Keratinocyte (primary cell): ENCODE results near the gene AIRE.

Experiments
- EZH2 ChIP-seq: IDR thresholded peaks from one replicate; pipeline ENCODE4 v1.6.1; 2012; ENCODE audit warnings: inconsistent platforms, mild to moderate bottlenecking, low read length, moderate library complexity
- TF ChIP-seq, protein P1 (sequence below), 3 experiments: IDR thresholded peaks in 1 of 3; conservative IDR thresholded peaks in 1 of 3; optimal IDR thresholded peaks in 1 of 3; 2 replicates in 2 of 3; 3 replicates in 1 of 3; pipeline versions ENCODE3 to v1.5.1; 2011; ENCODE audit warnings: low read length in 3 of 3, mild to moderate bottlenecking in 3 of 3, moderate library complexity in 2 of 3, control low read depth in 1 of 3, inconsistent platforms in 1 of 3; ENCODE audit not compliant: insufficient read depth in 2 of 3; ENCODE audit errors: extremely low read depth in 1 of 3

DNA sequence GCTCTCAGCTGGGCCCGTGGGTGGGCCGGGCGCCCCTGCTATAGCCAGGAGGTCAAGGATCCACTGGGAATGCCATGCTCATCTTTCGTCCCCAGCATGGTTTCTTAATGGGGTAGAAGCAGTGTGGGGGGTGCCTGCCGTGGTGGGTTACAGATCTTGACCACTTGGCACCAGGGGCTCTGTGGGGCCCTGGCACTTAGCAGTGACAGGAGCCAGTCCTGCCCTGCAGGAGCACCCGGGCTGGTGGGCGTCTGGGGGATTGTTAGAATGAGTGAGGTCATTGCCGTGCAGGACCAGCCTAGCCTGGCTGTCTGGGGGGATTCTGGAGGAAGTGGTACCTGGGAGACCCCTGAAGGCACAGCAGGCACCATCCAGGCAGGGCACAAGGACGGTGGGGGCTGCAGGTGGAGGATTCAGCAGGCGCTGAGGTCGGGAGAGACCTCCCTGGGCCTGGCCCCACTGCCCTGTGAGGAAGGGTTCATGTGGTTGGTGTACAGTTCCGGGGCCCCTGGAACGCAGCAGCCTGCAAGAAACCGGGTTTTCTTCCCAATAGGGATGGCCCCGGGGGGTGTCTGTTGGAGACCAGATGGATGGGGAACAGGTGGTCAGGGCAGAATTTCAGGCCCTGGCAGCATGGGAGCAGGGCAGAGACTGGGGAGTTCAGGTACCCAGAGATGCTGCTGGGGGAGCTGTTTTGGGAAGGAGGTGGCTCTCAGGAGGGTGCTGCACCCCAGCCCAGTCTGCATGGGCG, 4.8 kb downstream of the AIRE start:
- TF ChIP-seq, protein P1, sequence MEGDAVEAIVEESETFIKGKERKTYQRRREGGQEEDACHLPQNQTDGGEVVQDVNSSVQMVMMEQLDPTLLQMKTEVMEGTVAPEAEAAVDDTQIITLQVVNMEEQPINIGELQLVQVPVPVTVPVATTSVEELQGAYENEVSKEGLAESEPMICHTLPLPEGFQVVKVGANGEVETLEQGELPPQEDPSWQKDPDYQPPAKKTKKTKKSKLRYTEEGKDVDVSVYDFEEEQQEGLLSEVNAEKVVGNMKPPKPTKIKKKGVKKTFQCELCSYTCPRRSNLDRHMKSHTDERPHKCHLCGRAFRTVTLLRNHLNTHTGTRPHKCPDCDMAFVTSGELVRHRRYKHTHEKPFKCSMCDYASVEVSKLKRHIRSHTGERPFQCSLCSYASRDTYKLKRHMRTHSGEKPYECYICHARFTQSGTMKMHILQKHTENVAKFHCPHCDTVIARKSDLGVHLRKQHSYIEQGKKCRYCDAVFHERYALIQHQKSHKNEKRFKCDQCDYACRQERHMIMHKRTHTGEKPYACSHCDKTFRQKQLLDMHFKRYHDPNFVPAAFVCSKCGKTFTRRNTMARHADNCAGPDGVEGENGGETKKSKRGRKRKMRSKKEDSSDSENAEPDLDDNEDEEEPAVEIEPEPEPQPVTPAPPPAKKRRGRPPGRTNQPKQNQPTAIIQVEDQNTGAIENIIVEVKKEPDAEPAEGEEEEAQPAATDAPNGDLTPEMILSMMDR (optimal IDR thresholded peaks at IDR 0.05 in 1 of 3, IDR thresholded peaks at IDR 0.05 in 1 of 3, conservative IDR thresholded peaks at IDR 0.05 in 1 of 3; ENCODE audit: extremely low read depth in 1 of 3, insufficient read depth in 2 of 3, low read length in 3 of 3) = no peak
- no peak for TF ChIP-seq EZH2
